Embryonic facial prominence (tissue), 1 donor: Measurements from ENCODE around the gene TRAF6.
"Not testable (repeated sequence)": the region's sequence is repeated elsewhere in the genome, so short reads cannot be mapped to it uniquely, and the experiment has no call there.

ENCODE experiments used
- DNase-seq: peaks from one replicate; pipeline ENCODE4 v3.0.0-alpha.2; 2016; ENCODE audit errors: extremely low spot score

TRAF6 gene, protein sequence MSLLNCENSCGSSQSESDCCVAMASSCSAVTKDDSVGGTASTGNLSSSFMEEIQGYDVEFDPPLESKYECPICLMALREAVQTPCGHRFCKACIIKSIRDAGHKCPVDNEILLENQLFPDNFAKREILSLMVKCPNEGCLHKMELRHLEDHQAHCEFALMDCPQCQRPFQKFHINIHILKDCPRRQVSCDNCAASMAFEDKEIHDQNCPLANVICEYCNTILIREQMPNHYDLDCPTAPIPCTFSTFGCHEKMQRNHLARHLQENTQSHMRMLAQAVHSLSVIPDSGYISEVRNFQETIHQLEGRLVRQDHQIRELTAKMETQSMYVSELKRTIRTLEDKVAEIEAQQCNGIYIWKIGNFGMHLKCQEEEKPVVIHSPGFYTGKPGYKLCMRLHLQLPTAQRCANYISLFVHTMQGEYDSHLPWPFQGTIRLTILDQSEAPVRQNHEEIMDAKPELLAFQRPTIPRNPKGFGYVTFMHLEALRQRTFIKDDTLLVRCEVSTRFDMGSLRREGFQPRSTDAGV

DNA sequence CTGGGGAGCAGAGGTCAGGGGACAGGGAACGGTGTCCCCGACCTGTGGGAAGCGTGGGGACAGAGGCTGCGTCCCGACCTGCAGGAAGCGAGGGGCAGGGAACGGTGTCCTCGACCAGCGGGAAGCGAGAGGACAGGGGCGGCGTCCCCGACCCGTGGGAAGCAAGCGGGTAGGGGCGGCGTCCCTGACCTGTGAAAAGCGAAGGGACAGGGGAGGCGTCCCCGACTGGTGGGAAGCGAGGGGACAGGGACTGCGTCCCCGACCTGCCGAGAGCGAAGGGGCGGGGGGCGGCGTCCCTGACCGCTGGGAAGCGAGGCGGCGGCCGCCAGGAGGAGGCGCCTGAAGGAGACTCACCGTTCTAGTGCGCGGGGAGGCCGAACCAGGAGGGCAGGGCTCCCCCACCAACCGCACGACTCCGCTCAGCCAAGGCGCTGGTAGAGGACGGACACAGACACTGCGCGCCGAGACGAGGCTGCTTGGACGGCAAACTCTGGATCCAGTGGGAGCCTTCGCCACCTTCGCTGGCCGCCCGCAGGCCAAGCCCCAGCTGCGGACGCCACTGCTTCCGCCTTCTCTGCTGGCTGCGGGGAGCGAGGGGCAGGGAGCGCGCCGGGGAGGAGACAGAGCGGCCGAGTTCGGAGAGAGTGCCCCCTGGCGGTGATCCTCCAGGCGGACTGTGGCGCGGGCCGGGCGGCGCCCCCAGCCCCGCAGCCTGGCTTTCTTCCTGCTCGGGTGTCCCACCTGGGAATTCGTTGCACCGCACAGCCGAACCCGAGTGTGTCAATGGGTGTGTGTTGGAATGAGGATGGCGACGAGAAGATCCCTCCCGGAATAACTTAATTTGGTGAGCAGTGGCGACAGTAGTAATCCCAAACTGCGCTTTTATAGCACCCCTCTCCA is at the start of gene TRAF6:
TSS of gene TRAF6 (minus strand) at position 579 of the 900 bp plus-strand sequence. CDS start 8,757 bp downstream, outside the sequence.
- DNase-seq, result peak; percentile 74

DNA sequence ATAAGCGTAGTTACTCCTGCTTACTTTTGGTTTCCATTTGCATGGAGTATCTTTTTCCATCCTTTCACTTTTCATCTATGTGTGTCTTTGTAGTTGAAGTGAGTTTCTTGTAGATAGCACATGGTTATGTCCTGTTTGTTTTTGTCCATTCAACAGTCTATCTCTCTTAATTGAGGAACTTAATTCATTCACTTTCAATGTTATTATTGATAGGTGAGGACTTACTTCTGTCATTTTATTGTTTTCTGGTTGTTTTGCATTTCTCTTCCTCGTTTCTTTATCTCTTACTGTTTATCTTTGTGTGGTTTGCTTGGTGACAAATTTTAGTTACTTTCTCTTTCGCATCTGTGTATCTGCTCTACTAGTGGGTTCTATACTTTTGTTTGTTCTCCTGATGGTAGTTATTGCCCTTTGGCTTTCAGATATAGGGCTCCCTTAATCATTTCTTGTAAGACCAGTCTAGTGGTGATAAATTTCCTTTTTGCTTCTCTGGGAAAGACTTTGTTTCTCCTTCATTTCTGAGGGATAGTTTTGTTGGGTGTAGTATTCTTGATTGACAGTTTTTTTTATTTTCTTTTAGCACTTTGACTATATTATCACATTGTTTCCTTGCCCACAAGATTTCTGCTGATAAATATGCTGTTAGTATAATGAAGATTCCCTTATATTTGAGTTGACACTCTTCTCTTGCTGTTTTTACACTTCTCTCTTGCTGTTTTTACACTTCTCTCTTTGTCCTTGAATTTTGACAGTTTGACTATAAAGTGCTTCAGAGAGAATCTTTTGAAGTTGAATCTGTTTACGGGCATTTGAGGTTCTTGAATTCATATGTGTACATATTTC is 48.7 kb upstream of the TRAF6 start:
- no peak for DNase-seq

DNA sequence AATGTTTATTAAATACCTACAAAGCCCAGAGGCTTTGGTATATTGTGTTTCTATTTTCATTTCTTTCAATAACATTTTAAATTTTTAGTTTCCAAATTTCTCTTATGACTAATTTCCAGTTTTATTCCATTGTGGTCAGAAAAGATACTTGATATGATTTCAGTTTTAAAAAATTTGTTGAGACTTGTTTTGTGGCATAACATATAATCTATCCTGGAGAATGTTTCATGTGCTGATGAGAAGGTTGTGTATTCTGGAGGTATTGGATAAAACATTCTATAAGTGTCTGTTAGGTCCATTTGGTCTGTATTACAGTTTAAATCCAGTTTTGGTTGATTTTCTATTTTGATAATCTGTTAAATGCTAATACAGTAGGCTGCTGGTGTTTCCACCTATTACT is 47.9 kb upstream of the TRAF6 start:
- no peak for DNase-seq

DNA sequence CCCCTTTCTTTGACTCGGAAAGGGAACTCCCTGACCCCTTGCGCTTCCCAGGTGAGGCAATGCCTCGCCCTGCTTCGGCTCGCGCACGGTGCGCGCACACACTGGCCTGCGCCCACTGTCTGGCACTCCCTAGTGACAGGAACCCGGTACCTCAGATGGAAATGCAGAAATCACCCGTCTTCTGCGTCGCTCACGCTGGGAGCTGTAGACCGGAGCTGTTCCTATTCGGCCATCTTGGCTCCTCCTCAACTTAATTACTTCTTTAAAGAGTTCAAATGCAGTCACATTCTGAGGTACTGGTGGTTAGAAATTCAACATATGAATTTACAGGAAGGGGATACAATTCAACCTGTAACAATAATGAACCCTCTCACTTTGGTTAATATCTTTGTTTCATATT is 47.3 kb upstream of the TRAF6 start:
- not testable (repeated sequence) for DNase-seq

DNA sequence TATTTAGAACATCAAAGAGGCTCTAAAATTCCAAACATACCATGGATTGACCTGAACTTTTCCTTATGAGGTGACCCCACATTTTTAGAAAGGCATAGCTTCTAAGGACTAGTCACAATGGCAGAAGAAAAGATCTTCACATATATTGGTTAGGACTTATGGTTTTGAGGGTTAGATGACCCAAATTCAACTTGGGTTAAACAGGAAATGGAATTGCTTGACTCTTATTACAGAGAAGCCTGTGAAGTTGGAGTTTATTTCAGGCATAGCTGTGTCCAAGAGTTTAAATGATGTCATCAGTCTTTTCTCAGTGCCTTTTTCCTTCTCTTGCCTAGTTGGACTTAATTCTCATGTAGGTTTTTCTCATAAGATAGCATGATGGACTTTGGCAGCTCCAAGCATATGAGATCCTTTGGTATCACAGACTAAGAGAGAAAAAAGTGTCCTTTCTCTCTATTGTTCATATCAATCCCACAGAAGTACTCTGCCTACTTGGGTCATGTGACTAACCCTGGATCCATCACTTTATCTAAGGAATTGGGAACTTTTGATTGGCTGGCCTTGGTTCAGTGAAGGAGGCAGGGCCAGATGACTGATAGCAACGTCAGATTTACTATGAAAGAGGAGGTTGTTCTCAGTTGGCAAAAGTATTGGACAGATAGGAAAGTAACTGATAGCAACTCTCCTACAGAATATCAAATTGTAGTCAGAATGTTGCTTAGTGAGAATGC is 40.5 kb upstream of the TRAF6 start:
- DNase-seq, result no peak

DNA sequence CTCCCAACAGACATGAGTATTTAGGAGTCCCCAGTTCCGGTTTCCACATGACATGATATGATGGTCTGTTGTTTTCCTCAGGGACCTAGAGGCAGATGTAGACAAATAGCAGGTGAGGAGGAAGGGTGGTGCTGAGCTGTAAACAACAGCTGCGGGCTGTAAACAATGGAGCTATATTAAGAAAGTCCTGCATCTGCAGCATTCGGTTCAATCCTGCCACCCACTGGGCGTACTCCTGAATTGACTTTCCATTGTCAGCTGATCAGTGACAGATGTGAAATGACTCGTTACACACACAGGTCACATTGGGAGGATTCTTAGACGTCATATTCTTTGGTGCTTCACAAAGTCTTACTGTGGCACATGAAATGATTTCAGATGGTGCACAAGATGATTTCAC is 30.9 kb upstream of the TRAF6 start:
- DNase-seq, result no peak

DNA sequence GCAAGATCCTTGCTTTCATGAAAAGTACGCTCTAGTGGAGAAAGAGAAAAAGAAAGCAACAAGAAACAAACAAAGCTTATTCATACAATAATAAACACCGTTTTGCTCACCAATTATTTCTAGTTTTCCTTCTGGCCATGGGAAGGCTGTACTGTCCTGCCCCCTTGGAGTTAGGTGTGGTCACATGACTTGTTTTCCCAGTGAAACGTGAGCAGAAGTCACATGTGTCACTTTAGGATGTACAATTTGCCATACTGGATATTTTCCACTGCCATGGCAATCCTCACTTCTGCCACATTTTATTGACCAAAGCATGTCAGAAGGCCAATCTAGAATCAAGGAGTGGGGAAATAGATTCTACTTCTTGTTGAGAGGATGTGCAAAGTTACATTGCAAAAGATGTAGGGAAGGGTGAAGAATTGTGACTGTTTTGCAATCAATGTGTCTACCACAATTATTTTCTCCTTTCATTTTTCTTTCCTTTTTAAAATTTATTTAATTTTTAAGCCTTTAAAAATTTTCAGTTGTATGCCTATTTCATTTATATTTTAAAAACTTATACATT is 24.3 kb upstream of the TRAF6 start:
- DNase-seq, result no peak

DNA sequence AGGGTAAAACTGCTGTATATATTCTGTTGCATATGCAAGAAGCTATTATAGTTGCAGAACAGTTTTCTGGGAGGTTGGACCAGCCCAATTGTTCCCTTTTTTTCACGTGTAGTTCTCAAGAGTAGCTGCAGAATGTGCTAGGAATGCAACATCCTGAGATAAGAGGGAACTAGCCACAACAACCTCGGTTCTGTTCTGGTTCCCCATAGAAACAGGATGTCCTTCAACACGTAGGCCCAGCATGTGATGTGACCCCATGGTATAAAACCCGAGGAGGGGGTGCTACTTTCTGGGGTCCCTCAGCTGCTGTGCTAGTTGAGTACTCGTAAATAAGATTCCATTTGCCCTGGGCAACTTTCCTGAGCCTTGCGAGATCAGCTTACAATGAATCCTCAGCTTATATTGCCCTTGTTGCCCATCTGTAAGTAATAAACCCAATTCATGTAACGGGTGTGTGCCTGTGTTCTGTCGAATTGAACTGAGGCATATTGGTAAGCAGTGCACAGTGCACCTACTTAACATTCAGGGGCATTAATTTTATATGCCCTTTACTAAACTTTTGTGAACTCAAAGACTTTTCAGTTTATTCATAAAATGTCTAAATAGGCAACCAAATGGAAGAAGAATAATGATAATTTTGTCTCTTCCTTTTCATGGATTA is 23.0 kb upstream of the TRAF6 start:
- DNase-seq, result no peak

DNA sequence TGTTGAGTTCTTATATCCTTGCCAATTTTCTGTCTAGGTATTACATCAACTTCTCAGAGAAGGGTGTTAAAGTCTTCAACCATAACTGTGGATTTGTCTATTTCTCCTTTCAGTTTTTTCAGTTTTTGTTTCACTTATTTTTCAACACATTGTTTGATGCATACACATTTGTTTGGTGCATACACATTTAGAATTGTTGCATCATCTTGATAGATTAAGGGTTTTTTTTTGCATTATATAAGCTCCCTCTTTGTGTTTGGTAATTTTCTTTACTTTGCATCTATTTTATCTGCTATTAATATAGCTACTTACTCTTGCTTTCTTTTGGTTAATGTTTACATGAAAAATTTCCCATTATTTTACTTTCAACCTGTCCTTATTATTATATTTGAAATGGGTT is 20.8 kb upstream of the TRAF6 start:
- DNase-seq, result no peak

DNA sequence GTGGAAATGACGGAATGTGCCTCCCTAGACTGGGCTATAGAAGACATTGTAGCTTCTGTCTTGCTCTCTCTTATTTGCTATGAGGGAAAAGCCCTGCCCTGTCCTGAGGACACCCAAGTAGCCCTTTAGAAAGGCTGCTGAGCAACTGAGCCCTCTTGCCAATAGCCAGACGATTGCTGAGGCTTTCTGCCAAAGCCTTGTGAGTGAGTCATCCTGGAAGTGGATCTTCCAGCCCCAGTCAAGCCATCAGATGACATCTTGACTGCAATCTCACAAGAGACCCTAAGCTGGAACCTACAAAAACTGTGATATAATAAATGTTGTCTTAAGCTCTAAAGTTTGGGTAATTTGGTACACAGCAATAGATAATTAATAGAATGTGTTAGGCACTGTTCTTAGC is 3.9 kb upstream of the TRAF6 start:
- no peak for DNase-seq

DNA sequence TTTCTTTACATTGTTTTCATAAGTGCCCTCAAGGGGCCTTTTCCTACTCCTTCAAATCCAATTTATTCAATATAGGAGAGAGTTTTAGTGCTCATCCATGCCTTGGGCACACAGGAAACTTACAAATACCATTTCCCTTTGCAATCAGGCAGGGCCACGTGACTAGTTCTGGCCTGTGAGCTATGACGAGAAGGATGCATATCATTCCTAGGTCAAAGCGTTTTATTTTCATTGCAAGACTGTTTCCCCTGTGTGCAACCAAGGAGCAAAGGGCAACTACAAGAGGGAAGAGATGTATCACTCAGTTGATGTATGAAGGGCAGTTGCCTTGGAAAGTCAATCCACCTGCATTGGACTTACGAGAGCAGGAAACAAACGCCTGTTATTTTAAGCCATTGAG is 1.9 kb upstream of the TRAF6 start:
- DNase-seq, result no peak

DNA sequence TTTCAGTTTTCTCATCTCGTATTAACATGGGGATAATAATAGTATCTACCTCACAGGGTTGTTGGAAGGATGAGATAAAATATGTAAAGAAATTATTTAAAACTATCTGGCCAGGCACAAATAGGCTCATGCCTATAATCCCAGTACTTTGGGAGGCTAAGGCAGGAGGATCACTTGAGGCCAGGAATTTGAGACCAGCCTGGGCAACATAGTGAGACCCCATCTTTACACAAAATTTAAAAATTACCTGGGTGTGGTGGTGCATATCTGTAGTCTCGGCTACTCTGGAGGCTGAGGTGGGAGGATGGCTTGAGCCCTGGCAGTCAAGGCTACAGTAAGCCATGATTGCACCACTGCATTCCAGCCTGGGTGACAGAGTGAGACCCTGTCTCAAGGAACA is 990 bp upstream of the TRAF6 start:
- not testable (repeated sequence) for DNase-seq

DNA sequence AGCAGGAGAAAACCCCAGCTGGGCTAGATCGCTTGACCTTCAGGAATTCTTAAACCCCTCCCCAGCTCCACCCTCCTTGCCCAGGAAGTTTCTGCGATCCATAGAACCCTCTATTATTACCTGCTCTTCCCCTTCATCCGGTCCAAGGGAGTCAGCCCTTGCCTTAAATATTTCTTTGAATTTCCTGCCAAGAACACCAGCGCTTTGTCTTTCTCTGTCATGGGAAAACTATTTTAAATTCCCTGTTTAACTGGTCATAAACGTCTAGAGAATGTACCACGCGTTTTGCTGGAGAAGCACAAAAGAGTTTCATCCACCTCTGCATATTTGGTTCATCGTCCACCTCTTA is 496 bp upstream of the TRAF6 start:
- no peak for DNase-seq

DNA sequence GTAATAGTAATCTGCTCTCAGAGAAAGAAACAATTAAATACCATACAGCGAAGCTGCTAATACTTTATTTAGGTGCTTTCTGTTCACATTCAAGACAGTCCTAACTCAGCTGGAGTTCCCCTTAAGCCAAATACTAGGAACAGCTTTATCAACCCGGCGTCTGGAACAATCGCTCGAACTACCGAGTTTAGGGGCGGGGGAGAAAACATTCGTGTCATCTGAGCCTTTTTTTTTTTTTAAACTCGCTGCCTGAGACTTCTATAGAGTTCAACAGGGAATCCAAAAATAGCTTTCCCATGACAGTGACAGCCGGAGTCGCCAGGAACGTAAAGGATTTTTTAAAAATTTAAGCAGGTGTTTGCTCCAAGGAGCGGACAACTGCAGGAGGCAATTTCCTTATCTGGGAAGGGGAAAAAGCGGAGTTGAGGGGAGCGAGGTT is 852 bp downstream of the TRAF6 start:
- no peak for DNase-seq

DNA sequence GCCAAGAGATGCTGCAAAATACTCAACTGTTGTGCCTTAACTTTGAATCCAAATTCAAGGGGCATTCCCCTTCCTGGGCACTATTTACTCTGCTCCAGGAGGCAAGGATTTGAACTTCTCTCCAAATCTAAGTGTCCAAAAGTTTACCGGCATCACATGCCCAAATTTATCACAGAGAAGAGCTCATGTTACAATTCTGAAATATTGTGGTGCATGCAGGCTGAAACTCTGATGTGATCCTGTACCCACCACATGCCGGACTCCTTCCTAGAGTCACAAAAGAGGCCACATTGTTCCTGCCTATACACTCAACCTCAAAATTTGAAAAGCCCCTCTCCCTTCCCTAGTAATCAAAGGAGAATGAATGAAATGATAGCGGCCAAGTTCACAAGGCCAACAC is 1.3 kb downstream of the TRAF6 start:
- no peak for DNase-seq

DNA sequence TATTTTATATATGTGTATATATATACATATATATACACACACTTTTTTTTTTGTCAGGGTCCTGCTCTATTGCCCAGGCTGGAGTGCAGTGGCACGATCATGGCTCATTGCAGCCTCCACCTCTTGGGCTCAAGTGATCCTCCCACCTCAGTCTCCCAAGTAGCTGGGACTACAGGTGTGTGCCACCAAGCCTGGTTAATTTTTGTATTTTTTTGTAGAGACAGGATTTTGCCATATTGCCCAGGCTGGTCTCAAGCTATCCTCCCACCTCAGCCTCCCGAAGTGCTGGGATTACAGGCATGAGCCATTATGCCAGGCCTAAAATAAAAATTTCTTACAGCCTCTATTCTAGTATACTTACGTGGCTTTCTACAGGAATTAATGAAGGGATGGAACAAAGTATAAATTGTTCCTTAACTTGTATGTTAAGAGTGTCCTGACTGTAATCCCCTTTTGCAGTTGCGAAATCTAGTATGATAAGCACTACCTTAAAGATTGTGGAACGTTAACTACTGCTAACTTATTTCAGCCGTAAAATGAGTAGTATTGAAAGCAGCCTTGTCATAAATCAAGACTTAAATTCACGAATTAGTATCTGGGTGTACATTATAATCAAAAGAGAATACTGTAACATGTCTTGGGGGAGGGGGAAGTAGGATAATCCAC is 2.1 kb downstream of the TRAF6 start:
- no peak for DNase-seq

DNA sequence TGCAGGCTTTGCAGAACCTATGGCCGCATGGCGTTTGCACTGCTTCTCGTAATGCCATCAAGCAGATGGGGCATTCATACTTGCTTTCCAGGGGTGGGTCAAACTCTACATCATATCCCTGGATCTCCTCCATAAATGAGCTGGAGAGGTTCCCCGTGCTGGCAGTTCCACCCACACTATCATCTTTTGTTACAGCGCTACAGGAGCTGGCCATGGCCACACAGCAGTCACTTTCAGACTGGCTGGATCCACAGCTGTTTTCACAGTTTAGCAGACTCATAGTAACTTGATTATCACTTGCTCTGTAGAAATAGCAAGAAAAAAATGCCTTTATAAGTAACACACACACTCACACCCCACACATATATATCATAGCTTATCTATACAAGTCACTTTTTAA is 8.8 kb downstream of the TRAF6 start:
- no peak for DNase-seq

DNA sequence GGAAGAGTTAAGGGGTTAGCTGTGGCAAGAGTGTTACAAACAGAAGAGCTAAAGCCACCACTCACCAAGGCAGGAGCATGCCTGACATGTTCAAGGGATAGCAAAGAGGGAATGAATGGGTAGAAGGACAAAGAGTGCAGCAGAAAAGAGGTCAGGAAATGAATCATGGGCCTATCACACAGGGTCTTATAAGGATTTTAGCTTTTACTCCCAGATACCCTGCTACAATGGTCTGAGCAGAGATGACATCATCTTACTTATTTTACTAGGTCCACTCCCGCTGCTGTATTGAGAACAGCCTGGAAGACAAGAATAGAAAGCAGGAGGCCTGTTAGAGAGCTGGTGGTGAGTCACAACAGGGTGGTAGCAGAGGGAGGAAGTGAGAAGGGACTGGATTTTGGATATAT is 9.8 kb downstream of the TRAF6 start:
- DNase-seq, result no peak

DNA sequence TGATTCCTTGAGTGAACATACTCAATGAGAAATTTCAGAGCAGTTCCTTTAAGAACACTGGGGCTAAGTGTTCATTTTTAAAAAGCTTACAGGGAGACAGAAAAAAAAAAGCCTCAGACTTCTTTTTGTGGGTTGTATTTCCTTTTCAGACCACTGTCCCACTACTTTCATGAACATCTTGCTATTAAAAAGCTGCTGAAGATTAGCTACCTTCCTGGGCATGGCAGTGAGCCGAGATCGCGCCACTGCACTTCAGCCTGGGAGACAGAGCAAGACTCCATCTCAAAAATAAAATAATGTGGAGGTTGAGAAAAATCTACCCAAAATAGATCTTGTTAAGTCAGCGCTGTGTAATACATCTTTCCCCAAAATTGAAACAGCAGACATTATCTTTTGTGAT is 10.8 kb downstream of the TRAF6 start:
- DNase-seq, result no peak

DNA sequence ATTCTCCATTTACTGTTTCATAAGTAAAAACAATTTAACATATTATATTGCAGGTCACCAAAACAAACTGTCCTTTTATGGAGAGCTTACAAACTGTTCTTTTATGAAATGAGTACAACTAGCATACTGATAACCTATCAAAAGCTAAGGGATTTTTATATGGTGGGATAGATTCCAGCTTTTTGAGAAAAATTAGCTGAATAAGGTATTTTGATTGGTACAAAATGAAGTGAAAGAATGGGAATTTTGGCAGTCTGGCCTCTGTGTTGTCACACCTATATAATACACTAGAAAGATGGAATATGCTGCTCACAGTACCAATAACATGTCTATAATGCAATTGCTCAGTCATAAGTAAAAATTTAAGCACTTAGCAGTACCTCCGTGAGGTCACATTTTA is 11.4 kb downstream of the TRAF6 start:
- DNase-seq, result no peak
